HCEC 1CT (cell line): Measurements from ENCODE around the gene TAB2.
"Not testable (repeated sequence)": the region's sequence is repeated elsewhere in the genome, so short reads cannot be mapped to it uniquely, and the experiment has no call there.

Experiments used
- DNase-seq: peaks from one replicate; pipeline ENCODE4 v3.0.0-alpha.2; 2017

Gene TAB2

DNA sequence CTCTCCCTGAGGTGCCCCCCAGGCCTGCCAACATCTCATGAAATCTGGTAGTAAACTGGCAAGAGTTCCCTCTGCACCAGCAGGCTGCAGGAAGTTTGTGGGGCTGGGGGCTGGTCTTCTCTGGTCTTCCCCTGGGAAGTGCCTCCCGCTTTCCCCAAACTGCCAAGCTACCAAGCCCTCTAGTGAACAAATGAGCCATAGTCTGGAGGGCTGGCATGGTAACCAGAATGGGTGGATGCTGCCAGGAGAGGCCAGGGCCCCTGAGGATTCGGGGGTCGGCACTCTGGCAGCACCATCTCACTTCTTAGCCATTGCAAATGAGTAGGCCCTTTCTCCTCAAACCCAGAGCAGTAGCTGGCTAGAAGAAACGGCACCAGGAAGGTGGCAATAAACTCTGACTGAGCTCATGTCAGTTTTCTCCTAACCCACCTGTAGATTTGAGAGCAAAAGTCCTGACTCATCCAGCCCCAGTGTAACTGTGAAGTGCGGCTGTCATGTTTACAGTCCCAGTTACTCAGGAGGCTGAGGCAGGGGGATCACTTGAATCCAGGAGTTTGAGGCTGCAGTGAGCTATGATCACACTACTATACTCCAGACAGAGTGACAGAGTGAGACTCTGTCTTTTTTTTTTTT is 131.4 kb downstream of the TAB2 start:
- DNase-seq = no peak

DNA sequence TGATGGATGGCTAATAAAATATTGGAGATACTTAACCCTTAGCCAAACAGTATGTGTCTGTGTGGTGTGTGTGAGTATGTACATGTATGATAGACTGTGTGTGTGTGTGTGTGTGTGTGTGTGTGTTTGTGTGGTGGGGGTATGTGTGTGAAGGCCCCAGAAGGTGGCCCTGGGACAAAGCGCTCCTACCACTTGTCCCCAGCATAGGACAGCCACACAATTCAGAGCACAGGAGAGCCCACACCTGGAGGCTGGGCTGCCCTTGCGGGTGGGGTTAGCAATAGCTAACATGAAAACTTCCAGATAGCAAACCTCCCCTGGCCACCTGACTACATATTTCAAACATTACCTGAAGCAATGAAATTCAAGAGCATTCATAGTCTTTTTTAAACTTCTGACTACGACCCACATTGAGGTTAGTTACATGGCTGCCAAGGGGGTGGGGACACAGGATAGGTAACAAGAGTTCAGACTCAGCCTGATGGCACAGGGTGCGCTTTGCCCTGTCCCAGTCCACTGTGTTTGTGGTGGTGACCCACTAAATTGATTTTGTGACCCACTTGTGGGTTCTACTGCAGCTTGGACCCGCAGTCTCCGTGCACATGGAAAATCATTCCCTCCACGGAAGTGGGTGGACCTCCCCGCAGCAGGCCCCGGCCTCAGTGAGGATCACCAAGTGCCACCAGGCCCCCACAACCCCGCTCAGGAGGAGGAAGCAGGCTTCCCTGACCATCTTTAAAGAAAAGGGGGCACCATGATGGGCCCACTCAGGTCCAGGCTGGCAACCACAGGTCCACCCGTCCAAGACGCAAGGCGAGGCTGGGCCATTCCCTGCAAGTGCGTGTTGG is 132.5 kb downstream of the TAB2 start:
- DNase-seq = no peak

DNA sequence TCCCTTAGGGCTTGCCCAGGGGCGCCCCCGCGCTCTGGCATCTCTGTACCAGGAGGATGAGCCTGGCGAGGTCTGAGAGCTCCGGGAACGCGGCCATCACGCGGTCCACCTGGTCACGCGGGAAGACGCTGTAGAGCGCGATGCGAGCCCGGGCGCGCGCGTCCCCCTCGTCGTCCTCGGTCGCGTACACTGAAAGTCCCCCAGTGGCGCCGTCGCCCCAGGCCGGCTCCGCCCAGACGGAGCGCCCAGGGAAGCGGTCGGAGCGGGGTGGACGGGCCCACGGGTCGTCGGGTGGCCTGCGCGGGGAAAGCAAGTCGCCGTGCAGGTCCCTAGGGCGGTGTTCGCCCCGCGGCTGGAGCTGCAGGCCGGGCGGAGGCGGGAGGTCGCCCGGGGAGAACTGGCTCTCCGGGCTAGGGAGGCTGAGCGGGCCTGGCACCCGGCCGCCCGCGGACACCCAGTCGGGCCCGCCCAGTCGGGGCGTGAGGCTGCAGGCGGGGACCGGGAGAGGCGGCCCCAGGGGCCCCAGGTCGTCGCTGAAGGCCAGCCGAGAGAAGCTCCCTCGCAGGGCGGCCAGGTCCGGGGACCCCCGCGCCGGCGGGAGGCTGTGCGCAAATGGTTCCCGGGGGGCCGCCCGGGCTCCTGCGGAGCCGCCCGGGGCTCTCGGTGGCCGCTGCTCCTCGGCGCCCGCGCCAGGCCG is 133.3 kb downstream of the TAB2 start:
- DNase-seq = no peak

DNA sequence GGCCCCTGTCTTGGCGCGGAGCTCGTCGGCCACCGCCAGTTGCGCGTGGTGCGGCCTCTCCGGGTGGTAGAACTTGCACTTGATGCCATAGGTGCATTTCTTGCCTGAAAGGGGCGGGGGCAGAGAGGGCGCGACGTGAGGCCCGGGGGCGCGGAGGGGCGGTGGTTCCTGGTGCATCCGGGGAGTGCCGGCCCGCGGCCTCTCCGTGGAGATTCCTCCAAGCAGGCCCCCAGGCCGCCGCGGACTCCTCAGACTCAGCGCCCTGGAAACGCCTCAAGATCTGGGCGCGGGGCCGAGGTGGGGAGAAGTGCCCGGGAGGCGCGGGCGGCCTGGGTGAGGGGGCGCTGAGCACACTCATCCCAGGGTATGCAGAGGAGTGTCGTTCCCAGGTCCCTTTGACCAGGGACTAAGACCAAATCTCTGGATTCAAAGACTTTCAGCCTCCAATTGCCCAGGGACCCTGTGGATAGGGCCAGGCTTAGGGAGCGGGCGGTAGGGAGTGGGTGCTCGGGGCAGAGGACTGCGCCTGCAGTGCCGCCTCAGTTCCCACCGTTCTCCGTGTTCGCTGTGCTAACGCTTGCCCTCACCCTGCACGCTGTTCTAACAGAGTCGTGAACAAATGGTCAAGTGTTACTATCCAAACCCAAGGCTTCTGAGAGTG is 134.0 kb downstream of the TAB2 start:
- DNase-seq = no peak

DNA sequence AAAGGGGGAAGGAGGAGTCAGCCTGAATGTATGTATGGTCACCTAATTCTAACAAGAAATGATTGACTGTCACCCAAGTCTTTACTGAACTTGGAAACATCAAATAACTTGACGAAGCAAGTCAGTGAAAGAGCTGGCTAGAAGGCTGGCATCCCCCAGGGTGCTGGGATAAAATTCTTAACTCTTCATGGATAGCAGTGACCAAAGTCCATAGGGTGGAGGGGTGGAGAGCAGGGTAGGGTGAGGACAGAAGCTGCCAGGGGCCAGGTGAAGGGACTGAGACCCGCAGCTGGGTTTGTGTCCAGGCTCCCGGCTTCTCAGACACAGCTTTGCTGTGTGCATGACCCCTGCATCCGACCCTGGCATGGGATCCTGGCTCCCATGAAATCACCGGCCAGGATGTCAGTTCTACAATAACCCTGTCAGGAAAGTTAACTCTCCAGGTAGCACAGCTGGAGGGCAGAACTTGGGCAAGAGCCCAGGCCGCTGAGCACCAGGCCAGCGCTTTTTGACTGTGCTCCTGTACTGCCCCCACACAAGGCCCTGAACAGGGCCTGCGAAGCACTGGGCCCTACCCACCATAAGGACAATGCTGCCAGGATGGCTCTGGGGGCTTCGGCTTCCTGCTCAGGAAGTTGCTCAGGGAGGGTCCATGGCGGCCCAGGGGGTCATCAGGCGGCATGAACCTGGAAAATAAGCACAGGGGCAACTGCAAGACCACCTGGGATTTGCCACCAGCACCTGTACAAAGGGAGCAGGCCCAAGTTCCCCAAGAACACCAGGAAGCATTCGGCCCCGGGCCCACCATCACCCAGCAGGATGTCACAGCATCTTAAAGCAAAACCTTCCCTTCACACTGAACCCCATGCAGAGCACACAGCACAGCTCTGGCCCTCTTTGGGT is 134.8 kb downstream of the TAB2 start:
- DNase-seq = no peak

DNA sequence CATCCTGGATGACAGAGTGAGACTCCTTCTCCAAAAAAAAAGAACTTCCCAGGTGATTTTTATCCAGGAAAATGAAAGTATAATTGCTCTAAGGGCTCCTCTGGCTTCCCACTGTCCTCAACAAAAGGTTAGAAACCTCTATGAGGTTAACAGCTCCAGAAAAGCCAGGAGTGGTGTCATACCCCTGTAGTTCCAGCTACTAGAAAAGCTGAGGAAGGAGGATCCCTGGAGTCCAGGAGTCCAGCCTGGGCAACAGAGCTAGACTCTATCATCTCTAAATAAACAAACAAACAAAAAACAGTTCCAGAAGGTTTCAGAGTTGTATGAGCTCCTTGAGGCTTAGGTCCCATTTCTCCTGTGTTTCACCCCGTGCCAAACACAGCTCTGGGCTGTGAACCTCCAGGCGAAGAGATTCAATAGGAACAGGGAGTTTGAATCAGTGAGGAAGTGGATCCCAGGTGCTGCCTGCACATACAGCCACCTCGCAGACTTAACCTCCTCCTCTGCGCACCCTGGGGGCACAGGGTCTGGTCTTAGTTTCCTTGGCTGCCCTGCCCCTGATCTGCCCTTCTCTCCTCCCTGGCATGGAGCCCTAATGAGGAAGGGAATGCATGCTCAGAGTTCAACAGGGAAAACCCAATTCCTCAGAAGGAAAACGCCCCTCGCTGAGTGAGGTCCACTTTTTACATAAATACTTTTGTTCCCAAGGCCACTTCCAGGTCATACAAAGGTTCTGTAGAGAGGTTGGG is 136.3 kb downstream of the TAB2 start:
- no peak for DNase-seq

DNA sequence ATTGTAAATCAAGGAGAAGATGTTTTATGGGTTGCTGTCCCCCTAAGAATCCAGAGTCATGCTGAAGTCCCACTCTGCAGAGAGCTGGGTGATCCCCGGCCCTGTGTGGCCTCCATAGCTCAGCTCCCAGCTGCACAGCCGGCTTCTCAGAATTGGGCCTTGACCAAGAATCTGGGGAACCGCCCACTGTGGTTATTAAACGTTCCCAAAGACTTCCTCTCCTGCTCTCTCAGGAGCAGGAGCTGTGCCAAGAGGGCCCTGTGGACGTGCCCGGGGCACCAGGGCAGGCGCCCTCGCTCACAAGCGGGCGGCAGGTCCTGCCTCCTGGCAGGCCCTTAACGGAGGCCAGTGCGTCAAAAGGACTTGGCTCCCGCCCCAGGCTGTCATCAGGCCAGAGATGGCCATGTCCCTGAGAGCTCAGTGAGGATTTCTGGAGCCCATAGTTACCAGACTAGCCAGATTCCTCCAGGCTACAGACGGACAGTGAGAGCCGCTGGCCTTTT is 136.9 kb downstream of the TAB2 start:
- DNase-seq = peak; percentile 77

DNA sequence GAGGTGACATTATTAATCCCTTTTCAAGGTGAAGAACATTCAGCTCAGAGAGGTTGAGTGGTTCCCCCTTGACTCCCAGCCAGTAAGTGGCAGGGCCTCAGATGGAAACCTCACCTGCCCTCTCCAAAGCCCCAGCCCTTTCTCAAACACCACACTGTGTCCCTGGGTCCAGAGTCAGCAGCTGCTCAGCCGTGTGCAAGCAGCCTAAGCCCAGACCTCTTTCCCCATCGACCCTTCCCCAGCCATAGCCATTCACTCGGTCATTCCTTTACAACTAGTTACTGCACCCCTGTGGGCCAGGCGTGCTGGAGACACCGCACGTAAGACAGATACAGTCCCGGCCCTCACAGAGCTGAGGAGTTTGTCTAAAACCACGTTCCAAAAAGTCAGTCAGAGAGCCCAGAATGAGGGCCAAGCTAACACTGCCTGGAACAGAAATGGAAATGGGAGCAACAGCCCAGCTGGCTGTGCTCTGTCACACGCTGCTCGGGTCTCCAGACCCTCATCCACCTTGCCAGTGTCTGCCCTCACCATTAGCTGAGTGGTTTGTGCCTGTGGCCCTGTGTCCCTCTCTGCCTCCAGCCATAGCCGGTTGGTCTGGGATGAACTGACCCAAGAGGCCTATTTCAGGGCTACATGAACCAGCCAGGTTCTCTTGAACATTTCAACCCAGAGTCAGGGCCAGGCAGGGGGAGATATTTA is 137.7 kb downstream of the TAB2 start:
- DNase-seq = no peak

DNA sequence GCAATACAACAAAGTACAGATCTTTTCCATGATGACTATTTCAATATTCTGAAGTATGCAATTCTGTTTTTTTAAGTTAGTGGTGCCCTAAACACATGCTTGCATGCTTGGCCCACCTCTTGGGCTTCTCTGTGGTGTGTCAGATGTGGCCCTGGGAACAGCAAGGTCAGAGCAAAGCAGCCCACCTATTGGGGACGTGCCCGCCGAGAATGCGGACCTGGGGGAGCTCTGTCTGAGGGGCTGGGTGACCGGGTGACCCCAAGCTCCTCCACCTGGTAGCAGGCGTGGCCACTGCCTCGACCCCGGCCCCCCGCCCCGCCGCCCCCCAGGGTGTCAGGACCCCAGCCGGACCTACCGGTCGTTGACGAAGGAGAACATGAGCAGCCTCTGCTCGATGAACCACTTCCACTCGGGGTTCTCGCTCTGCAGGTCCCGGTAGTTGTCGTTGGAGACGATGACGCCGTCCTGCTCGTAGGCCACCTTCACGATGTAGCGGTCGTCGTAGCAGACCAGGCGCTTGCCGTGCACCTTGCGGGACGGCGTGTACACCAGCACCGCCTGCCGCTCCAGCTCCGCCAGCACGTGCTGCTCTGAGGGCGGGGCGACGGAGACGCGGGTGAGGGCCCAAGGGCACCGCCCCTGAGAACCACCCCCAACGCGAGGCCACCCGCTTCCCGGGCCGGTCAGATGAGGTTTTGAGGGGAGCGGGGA is 139.0 kb downstream of the TAB2 start:
- DNase-seq = no peak

DNA sequence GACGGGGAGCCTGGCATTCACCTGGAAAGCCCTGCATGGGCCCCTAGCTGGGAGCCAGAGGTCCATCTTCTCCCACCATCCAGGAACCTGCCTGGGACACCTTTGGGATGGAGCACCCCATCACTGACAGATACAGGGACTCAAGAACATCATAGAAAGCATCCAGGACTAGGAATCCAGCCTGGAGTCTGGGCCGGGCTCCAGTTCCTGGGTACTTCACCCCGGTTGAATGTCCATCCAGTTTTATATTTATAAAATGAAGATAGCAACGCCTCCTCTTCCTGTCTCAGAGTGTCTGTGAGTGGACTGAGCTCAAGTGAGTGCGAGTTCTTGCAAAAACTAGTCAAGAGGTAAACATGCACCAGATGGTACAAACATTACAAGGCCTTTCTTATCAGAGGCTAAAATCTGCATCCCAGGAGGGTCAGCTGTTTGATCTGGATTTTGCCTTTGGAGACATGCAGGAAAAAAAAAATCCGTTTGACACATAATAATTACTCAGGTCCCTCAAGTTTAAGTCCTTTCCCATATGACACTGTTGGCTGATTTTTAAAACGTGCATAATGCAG is 139.9 kb downstream of the TAB2 start:
- peak; percentile 39 for DNase-seq

DNA sequence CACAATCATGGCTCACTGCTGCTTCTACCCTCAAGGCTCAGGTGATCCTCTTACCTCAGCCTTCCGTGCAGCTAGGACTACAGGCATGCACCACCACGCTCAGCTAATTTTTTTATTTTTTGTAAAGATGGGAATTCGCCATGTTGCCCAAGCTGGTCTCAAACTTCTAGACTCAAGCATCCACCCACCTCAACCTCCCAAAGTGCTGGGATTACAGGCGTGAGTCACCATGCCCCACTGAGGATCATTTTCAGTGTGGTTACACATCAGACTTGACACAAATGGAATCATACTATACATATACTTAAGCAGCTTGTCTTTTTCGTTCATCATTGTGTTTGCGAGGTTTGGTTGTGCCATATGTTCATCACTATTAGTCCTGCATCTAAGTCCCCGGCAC is 140.7 kb downstream of the TAB2 start:
- DNase-seq = peak; percentile 25

DNA sequence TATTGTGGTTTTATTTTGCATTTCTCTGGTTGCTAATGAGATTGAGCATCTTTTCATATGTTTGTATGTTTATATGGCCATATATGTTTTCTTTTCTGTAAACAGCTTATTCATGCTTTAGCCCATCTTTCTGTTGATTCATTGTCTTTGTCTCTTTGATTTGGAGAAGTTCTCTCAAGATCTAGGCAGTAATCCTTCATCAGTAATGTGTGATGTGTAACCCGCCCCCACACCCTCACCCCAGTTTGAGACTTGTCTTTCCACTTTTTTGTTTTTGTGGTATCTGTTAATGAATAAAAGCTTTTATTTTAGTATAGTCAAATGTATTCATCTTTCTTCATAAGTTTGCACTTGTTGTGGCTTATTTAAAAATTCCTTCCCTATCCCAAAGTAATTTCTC is 141.3 kb downstream of the TAB2 start:
- no peak for DNase-seq

DNA sequence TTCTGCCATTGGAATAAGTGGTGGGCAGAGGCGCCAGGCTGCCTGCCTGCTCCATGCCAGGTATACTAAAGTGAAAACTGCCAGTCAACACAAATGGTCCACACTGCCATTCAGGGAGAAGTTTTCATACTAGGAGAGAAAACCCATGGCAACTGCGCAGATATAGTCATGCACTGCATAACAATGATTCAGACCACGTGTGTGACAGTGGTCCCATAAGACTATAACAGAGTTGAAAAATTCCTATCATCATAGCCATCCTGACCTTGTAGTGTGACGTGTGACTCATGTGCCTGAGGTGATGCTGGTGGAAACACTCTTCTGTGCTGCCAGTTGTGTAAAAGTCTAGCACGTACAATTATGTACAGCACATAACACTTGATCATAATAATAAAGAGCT is 142.2 kb downstream of the TAB2 start:
- DNase-seq = peak; percentile 57

DNA sequence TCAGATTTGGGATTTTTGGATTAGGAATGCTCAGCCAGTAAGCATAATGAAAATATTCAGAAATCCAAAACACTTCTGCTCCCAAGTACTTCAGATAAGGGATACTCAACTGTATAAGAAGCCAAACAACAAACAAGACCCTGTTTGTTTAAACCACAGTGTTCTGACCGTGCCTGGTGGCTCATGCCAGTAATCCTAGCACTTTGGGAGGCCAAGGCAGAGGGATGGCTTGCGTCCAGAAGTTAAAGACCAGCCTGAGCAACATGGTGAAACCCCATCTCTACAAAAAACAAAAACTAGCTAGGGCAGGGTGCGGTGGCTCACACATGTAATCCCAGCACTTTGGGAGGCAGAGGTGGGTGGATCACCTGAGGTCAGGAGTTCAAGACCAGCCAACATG is 142.7 kb downstream of the TAB2 start:
- not testable (repeated sequence) for DNase-seq
